Measurements from ENCODE around the gene DUSP19. TPM values are rescaled to one million over a fixed set of nuclear protein-coding genes. Genes with fewer than 3 reads are reported as not detected.

DUSP19 gene
- total and polyA plus RNA-seq, 12 donors = 0.84 to 14.1 (median 11.2) TPM

DNA sequence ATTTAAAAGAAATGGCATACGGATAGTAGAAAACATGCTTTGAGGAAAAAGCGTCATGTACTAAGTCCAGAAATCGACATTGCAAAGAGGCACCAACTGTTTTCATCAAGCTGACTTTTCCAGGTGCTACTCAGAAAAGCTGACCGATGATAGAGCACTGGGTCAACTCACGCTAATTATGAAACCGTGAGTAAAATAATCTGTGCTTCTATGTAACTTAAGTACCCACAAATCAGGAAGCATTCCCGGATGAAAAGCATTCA lies 45.3 kb downstream of the DUSP19 start:
- TF ChIP-seq, protein P1, sequence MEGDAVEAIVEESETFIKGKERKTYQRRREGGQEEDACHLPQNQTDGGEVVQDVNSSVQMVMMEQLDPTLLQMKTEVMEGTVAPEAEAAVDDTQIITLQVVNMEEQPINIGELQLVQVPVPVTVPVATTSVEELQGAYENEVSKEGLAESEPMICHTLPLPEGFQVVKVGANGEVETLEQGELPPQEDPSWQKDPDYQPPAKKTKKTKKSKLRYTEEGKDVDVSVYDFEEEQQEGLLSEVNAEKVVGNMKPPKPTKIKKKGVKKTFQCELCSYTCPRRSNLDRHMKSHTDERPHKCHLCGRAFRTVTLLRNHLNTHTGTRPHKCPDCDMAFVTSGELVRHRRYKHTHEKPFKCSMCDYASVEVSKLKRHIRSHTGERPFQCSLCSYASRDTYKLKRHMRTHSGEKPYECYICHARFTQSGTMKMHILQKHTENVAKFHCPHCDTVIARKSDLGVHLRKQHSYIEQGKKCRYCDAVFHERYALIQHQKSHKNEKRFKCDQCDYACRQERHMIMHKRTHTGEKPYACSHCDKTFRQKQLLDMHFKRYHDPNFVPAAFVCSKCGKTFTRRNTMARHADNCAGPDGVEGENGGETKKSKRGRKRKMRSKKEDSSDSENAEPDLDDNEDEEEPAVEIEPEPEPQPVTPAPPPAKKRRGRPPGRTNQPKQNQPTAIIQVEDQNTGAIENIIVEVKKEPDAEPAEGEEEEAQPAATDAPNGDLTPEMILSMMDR (IDR thresholded peaks at IDR 0.05) = no peak
- peak in 4 of 8 donors; percentile 51 to 68 (median 57) for ATAC-seq
- Histone ChIP-seq H3K27me3 (no peaks in the 10 kb centered on the region), H3K4me3 (peak overlapping the region; percentile 52 to 96 (median 80)), H3K36me3 (peaks cover 0 to 8% (median 0%) of the 10 kb centered on the region in 9 donors), H3K4me1 (peaks cover 0 to 23% (median 14%) of the 10 kb centered on the region in 9 donors), H3K27ac (peak overlapping the region; percentile 7 to 88 (median 80)), H3K9me3 (no peaks in the 10 kb centered on the region)
- intact Hi-C loops (cut with DNase I) = loop anchor here in 2 of 10 donors (1.0 to 5.0 kb wide), 3 partner anchors 45 to 85 kb away; partner anchors contain the start of gene DUSP19 (in 1 of the 2)
- DNase-seq = no peak
- WGBS, 2 donors = 1% methylated on average over 7 of the region's 7 CpGs

DNA sequence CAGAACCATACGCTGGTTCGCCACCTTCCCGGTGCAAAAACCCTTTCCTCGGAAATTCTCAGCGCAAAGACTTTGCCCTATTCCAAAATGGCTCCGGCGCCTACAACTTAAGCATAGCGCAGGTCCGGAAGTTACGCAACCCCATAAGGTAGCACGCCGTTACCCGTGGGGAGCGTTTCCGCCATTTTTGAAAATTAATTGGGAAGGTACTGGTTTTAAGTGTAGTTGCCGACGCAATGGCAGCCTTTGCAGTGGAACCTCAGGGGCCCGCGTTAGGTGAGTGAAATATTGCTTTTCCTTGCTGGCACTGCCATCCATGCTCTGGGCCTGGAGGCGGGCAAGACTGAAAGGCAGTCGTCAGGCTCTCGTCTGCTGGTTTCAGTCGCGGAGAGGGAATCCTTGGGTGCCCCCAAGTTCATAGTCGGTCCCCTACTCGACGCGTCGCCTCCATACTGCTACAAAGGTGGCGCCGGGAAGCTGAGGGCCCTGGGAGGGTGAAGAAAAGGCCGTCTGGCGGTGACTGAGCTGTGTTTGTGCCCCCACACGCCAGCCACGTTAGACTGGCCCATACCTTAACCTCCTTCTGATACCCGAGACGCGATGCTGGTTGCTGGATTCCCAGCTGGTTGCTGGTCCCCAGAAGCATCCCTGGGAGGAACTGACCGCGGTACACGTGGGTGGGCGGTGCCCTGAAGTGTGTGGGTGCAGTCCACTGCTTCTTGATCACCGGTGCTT lies 45.8 kb downstream of the DUSP19 start, which contains the start of gene NUP35:
NUP35 (plus strand) TSS at position 222 of the 735 bp plus-strand sequence; CDS start at position 237, 15 bp downstream.
- peak; percentile 98 to 99 (median 99) for ATAC-seq
- intact Hi-C loops (cut with DNase I) = loop anchor here in 2 of 10 donors (1.0 to 5.0 kb wide), 2 partner anchors 47 to 85 kb away; partner anchors contain the start of gene DUSP19 (in 1 of the 2)

GRCh38 chr2:183124957-183125255 lies 46.4 kb downstream of the DUSP19 start:
- WGBS, 2 donors = 1% methylated on average over 10 of the region's 10 CpGs
- H3K36me3 ChIP-seq = peaks cover 0 to 18% (median 0%) of the 10 kb centered on the region in 9 donors
- ATAC-seq (no peak), DNase-seq (no peak)
- intact Hi-C loops (cut with DNase I) = loop anchor here in 2 of 10 donors (1.0 to 5.0 kb wide), 2 partner anchors 48 to 86 kb away; partner anchors contain the start of gene DUSP19 (in 1 of the 2)
- peak overlapping the region in 9 of 10 donors; percentile 61 to 88 (median 83) for H3K27ac ChIP-seq
- H3K4me3 ChIP-seq = peak overlapping the region; percentile 52 to 96 (median 80)
- TF ChIP-seq, protein P1 (IDR thresholded peaks at IDR 0.05) = no peak
- no peaks in the 10 kb centered on the region for H3K27me3 ChIP-seq
- no peaks in the 10 kb centered on the region for H3K9me3 ChIP-seq
- H3K4me1 ChIP-seq = peaks cover 0 to 23% (median 14%) of the 10 kb centered on the region in 9 donors

More for the DNA sequence above, 45.8 kb downstream of the DUSP19 start, which contains the start of gene NUP35:
- 0% methylated on average over 43 of the region's 43 CpGs for WGBS, 2 donors
- no peaks in the 10 kb centered on the region for H3K9me3 ChIP-seq
- peak within 1 kb of the TSS; percentile 52 to 96 (median 80) for H3K4me3 ChIP-seq
- peak within 1 kb of the TSS; percentile 7 to 88 (median 80) for H3K27ac ChIP-seq
- DNase-seq = peak; percentile 79 to 88
- peaks cover 0 to 13% (median 0%) of the 10 kb centered on the region in 9 donors for H3K36me3 ChIP-seq
- peaks cover 0 to 23% (median 14%) of the 10 kb centered on the region in 9 donors for H3K4me1 ChIP-seq
- TF ChIP-seq, protein P1 (IDR thresholded peaks at IDR 0.05) = no peak
- no peaks in the 10 kb centered on the region for H3K27me3 ChIP-seq

- Histone ChIP-seq H3K27ac (no peak overlapping the region), H3K4me3 (peak overlapping the region in 5 of 10 donors; percentile 63 to 96 (median 81)), H3K27me3 (no peaks in the 10 kb centered on the region), H3K4me1 (peaks cover 0 to 23% (median 14%) of the 10 kb centered on the region in 9 donors), H3K36me3 (peaks cover 0 to 27% (median under 1%) of the 10 kb centered on the region in 9 donors), H3K9me3 (no peaks in the 10 kb centered on the region)
- ATAC-seq = no peak
- intact Hi-C loops (cut with DNase I) = no loop called here
- TF ChIP-seq, protein P1 (IDR thresholded peaks at IDR 0.05) = no peak
- WGBS, 2 donors = 82 to 84% methylated on average over 11 of the region's 11 CpGs
- no peak for DNase-seq
Observed at GRCh38 chr2:183125659-183126341, 47.3 kb downstream of the DUSP19 start.
